ENCODE measurements around the gene PPP3CA. TPM values are rescaled to one million over a fixed set of nuclear protein-coding genes. Genes with fewer than 3 reads are reported as not detected.

PPP3CA gene
- total and polyA plus RNA-seq, 5 donors = 8.3 to 27.2 (median 18.7) TPM

DNA sequence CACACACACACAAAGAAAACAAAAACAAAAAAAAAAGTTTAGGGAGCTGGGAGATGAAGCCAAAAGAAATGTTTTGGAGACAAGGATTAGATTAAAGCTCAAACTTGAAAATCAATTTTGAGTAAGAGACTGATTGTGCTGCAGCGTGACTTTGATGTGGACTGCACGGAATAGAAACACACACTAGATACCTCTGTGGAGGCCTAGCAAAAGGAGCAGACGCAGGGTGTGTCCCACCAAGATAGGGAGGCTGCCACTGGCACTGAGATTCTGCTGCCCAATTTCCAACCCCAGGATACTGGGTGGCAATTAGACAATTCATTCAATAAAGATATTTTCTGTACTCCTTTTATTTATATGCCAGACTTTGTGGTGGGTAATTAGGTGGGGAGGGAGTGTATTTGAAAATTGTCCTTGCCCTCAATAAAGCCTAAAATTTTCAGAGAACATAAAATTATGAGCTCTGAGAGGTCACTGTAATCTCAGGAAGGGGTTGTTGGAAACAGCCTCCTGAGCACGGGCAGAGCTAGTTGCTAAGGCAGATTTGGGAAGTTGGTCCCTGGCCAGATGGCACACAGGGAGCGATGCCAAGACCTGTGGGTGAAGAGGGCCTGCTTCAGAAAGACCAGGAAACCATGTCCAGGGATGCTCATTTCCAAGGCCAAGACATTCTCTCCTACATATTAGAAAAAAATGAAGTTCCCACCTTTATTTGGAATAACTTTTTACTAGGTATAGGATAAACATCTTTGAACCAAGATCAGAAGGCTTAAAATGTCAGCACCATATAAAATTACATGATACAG is 1.9 kb upstream of the PPP3CA start:
- no peaks in the 10 kb centered on the region for H3K9me3 ChIP-seq (ENCODE audit: control insufficient read depth, low read length)
- DNase-seq = peak; percentile 42 to 78 (median 78)
- no peak for ATAC-seq
- H3K27ac ChIP-seq (ENCODE audit: low read length) = no peak overlapping the region
- no peaks in the 10 kb centered on the region for H3K27me3 ChIP-seq (ENCODE audit: control insufficient read depth, insufficient read depth)
- peaks cover 3% of the 10 kb centered on the region for H3K4me1 ChIP-seq (ENCODE audit: control insufficient read depth, insufficient read depth, low read length)
- intact Hi-C loops (cut with DNase I) = loop anchor here (5.0 to 10.0 kb wide), 4 partner anchors 64 to 174 kb away; no protein-coding TSS in a partner anchor
- no peak overlapping the region for H3K4me3 ChIP-seq (ENCODE audit: low read length)
- WGBS = 55% methylated on average over 5 of the region's 5 CpGs

DNA sequence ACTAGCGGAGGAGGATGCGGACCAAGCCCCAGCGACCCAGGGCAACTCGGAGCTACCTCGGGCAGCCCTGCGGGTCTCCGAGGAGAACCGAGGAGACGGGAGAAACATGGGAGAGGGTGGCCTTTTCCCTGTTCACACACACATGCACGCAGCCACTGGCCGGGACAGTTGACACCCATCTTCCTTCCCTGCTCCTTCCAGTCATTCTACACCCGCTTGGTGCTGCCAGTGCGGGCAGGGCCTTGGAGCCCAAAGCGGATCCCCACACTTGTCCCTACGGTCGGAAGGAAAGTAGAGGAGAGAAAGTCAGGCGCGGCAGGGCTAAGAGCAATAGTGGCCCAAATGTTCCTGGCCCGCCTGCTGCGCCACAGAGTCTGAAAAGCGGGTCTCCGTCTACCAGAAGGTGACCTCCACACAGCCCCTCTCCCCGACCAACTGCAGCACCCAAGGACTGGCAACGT is 1.1 kb upstream of the PPP3CA start:
- DNase-seq (no peak), ATAC-seq (peak; percentile 1 to 9)

DNA sequence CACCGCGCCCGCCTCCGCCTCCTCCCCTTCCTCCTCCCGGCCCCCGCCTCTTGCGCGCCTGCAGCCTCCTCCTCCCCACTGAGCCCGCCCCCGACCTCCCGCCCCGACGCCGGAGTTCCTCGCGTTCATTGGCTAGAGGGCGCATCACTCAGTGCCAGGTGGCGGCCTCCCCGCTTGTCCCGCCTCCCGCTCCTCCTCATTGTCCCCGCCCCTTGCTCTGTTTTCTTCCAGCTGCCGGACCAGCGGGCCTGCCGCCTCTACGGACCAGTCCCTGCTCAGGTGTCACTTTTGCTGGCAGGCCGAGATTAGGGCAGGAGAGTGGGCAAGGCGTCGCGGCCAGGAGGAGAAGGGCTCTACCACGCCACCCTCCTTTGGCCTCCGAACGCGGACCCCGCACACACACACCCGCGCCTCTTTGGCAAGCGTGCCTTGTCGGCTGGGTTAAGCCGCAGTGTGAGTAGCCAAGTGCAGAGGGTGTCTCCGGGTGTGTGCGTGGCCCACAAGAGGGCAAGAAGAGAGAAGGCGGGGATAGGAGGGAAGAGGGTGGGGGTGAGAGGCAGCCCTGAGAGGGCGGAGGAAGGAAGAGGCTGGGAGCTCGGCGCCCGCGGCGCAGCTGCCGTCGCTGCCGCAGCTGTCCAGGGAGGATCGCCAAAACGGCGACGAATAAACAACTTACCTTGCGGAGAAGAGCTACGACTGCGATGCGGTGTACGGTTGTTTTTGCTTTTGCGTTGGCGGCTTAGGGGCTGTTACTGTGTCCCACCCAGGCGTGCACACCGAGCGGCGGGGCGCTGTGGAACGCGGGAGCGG is 436 bp upstream of the PPP3CA start:
- H3K9me3 ChIP-seq (ENCODE audit: control insufficient read depth, low read length) = no peaks in the 10 kb centered on the region
- ATAC-seq = peak; percentile 96 to 97
- no peaks in the 10 kb centered on the region for H3K27me3 ChIP-seq (ENCODE audit: control insufficient read depth, insufficient read depth)
- WGBS = under 1% methylated on average over 71 of the region's 71 CpGs
- H3K4me1 ChIP-seq (ENCODE audit: control insufficient read depth, insufficient read depth, low read length) = peaks cover 3% of the 10 kb centered on the region
- peak overlapping the region; percentile 100 for H3K4me3 ChIP-seq (ENCODE audit: low read length)
- peak overlapping the region; percentile 97 for H3K27ac ChIP-seq (ENCODE audit: low read length)
- intact Hi-C loops (cut with DNase I) = loop anchor here (5.0 to 10.0 kb wide), 4 partner anchors 63 to 173 kb away; no protein-coding TSS in a partner anchor
- DNase-seq = peak; percentile 99 to 100 (median 99)

More for the DNA sequence above, 1.1 kb upstream of the PPP3CA start:
- peak overlapping the region; percentile 73 for H3K4me3 ChIP-seq (ENCODE audit: low read length)
- H3K4me1 ChIP-seq (ENCODE audit: control insufficient read depth, insufficient read depth, low read length) = peaks cover 3% of the 10 kb centered on the region
- 11% methylated on average over 24 of the region's 24 CpGs for WGBS
- H3K27ac ChIP-seq (ENCODE audit: low read length) = peak overlapping the region; percentile 97
- intact Hi-C loops (cut with DNase I) = loop anchor here (5.0 to 10.0 kb wide), 4 partner anchors 64 to 174 kb away; no protein-coding TSS in a partner anchor
- no peaks in the 10 kb centered on the region for H3K27me3 ChIP-seq (ENCODE audit: control insufficient read depth, insufficient read depth)
- H3K9me3 ChIP-seq (ENCODE audit: control insufficient read depth, low read length) = no peaks in the 10 kb centered on the region

DNA sequence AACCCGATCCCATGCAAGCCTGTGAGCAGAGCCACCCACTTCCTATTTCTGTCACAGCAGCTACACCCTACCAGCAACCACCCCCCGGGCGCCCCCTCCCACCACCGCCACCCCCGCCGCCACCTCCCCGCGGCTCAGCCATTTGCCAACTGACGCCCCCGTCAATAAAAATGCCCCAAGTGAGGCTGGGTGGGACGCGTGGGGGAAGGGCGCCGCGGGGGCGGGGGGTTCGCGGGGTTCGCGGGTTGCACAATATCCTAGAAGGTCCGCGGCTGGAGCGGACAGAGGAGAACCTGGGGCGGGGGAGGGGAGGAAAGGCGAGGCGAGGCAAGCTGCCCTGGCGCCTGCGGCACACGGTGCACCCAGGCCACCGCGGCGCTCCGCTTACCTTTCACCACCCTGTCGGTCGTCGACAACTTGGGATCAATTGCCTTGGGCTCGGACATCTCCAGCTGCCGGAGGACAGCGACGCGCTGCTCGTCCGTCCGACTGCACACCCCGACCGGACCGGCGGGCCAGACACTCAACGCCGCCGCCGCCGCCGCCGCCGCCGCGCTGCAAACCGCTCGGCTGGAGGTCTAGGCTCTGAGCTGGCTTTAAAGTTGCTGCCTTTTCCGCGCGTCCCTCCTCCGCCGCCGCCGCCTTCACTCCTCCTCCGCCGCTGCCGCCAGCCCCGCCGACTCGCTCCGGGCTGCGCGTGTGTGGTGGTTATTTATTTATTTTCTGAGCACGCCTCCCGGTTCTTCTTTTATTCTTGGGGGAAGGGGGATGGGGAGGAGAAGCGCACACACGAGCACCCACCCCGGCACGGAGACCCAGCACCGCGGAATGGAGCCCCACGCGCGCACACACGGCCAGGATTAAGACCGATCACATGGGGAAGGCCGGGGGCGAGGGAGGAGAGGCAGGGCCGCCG is 717 bp downstream of the PPP3CA start:
- Histone ChIP-seq H3K27me3 (ENCODE audit: control insufficient read depth, insufficient read depth) (no peaks in the 10 kb centered on the region), H3K4me1 (ENCODE audit: control insufficient read depth, insufficient read depth, low read length) (peaks cover 3% of the 10 kb centered on the region), H3K4me3 (ENCODE audit: low read length) (peak overlapping the region; percentile 100), H3K9me3 (ENCODE audit: control insufficient read depth, low read length) (no peaks in the 10 kb centered on the region), H3K27ac (ENCODE audit: low read length) (peak overlapping the region; percentile 85)
- ATAC-seq (peak; percentile 18 to 52), DNase-seq (peak; percentile 64 to 86 (median 85))
- under 1% methylated on average over 93 of the region's 93 CpGs for WGBS
- intact Hi-C loops (cut with DNase I) = loop anchor here (5.0 to 10.0 kb wide), 4 partner anchors 62 to 172 kb away; no protein-coding TSS in a partner anchor

DNA sequence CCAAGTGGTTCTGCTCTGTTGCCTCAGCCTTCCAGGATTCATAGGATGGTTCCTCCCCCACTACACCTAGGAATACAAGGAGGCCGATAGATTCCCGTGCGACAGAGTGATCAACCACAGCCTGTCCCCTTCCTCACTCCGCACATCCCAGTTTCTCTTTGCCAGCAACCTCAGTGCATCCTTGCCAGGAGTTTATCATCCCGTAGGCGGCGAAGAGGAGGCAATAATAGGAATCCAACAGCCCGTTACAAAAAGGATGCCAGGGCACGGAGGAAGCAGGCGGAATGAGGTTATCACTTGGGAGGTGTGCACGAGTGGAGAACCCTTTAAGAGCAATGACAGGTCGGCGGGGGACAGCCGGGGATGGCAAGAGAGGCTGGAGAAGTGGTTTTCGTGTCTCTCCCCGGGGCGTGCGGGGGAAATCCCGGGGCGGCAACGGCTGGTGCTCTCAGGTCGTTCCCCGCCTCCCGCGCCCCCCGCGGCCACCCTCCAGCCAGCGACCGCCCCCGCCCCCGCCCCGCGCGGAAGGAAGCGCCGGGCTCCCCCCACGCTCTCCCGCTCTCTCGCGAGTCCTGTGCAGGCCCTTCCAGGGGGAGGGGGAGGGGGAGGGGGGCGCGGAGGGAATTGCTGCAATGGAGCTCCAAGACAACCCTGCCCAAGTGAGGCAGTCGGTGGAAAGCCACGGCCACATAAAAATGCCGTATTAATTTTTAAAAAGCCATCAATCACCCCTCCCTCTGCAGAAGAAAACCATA is 1.6 kb downstream of the PPP3CA start:
- peak; percentile 63 to 88 (median 85) for DNase-seq
- H3K4me3 ChIP-seq (ENCODE audit: low read length) = peak overlapping the region; percentile 100
- H3K27ac ChIP-seq (ENCODE audit: low read length) = peak overlapping the region; percentile 49
- H3K27me3 ChIP-seq (ENCODE audit: control insufficient read depth, insufficient read depth) = no peaks in the 10 kb centered on the region
- ATAC-seq = peak; percentile 5 to 30
- peaks cover 3% of the 10 kb centered on the region for H3K4me1 ChIP-seq (ENCODE audit: control insufficient read depth, insufficient read depth, low read length)
- WGBS = 2% methylated on average over 43 of the region's 45 CpGs
- H3K9me3 ChIP-seq (ENCODE audit: control insufficient read depth, low read length) = no peaks in the 10 kb centered on the region
- intact Hi-C loops (cut with DNase I) = loop anchor here (5.0 to 10.0 kb wide), 4 partner anchors 61 to 171 kb away; no protein-coding TSS in a partner anchor

DNA sequence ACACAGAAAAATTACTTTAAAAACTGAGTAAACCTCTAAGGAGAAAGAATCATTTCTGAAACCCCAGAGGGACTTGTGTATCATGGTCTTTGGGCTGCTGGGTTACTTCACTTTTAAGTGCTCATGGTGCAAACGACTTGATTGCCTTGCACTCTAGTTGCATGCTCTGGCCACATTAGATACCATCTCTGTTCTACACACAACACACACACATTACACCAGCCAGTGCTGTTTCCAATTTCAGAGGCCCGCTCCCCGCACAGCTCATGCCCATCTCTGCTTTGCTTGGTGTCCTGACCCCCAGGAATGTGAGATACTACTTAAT is 2.1 kb downstream of the PPP3CA start:
- DNase-seq (peak in 1 of 3 donors; percentile 41), ATAC-seq (no peak)
- Histone ChIP-seq H3K27me3 (ENCODE audit: control insufficient read depth, insufficient read depth) (no peaks in the 10 kb centered on the region), H3K4me3 (ENCODE audit: low read length) (peak overlapping the region; percentile 100), H3K4me1 (ENCODE audit: control insufficient read depth, insufficient read depth, low read length) (peaks cover 3% of the 10 kb centered on the region), H3K27ac (ENCODE audit: low read length) (no peak overlapping the region), H3K9me3 (ENCODE audit: control insufficient read depth, low read length) (no peaks in the 10 kb centered on the region)
- WGBS = 31% methylated on average over 3 of the region's 3 CpGs
- intact Hi-C loops (cut with DNase I) = loop anchor here (5.0 to 10.0 kb wide), 4 partner anchors 60 to 170 kb away; no protein-coding TSS in a partner anchor

DNA sequence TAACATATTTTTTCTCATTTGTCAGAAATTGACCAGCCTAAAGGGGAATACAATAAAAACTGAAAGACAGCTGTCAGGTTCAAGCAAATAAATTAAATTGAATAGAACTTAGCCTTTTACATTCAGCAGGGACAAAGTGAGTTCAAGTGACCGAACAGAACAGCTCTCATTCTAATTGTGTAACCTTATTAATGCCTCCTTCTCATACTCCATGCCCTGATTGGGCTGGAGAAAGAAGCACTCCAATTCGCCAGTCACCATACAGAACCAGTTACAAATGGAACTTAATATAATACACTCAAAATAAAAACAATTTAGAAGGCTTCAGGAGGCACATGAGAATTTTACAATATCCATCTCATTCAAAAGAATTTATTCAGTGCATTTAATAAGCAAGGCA is 8.0 kb downstream of the PPP3CA start:
- no peaks in the 10 kb centered on the region for H3K27me3 ChIP-seq (ENCODE audit: control insufficient read depth, insufficient read depth)
- ATAC-seq (no peak), DNase-seq (no peak)
- no peaks in the 10 kb centered on the region for H3K9me3 ChIP-seq (ENCODE audit: control insufficient read depth, low read length)
- intact Hi-C loops (cut with DNase I) = no loop called here
- peaks cover 2% of the 10 kb centered on the region for H3K4me1 ChIP-seq (ENCODE audit: control insufficient read depth, insufficient read depth, low read length)
- H3K4me3 ChIP-seq (ENCODE audit: low read length) = no peak overlapping the region
- 88% methylated on average over 2 of the region's 2 CpGs for WGBS
- H3K27ac ChIP-seq (ENCODE audit: low read length) = no peak overlapping the region

DNA sequence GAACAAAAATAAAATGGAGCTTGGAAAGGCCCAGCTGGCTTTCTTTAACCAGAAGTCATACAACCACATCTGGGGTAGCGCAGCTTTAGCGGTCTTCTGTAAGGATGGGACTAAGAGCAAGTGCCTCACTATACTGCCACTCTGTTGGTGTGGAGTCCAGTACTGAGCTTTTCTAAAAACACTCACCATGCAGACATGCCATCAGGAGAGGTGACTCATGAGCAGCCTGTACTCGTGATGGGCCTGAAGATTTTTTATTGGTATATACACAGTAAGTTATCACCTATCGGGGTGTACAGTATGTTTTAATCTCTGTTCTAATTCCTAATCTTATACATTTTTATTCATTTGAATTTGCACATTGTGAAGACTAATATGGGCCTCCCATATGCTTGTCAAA is 9.6 kb downstream of the PPP3CA start:
- WGBS = 91% methylated on average over 4 of the region's 4 CpGs
- peaks cover 2% of the 10 kb centered on the region for H3K4me1 ChIP-seq (ENCODE audit: control insufficient read depth, insufficient read depth, low read length)
- no peak overlapping the region for H3K27ac ChIP-seq (ENCODE audit: low read length)
- intact Hi-C loops (cut with DNase I) = no loop called here
- ATAC-seq (peak in 1 of 2 donors; percentile 57), DNase-seq (no peak)
- H3K27me3 ChIP-seq (ENCODE audit: control insufficient read depth, insufficient read depth) = no peaks in the 10 kb centered on the region
- H3K4me3 ChIP-seq (ENCODE audit: low read length) = no peak overlapping the region
- no peaks in the 10 kb centered on the region for H3K9me3 ChIP-seq (ENCODE audit: control insufficient read depth, low read length)

DNA sequence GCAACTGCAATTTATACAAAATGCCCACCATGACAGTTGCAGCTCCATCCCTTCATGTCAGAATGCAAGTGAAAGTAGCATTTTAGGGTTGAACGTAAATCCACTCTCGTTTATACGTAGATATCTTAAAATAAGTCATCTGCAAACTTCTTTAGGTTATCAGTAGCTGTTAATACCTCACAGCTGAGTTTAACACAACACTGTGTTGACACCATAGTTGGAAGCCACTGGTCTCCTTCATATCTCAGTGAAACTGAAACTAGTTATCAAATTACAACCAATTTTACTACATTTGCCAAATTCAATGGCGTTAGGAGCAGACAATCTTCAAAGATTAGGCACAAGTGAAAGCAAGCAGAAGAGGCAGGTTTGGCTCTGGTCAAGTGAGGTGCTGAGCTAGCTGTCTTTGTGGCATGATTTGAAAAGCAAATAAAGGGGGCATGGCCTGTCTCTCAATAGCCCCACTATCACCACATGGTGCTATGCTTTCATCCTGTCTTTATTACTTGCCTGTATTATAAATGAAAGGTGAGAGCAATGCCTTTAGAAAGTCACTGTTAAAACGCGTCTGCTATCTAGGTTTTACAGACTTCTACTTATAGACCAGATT is 12.3 kb downstream of the PPP3CA start:
- DNase-seq (no peak), ATAC-seq (peak; percentile 51 to 65)
- no peak overlapping the region for H3K4me3 ChIP-seq (ENCODE audit: low read length)
- H3K9me3 ChIP-seq (ENCODE audit: control insufficient read depth, low read length) = no peaks in the 10 kb centered on the region
- H3K4me1 ChIP-seq (ENCODE audit: control insufficient read depth, insufficient read depth, low read length) = peaks cover 2% of the 10 kb centered on the region
- no peaks in the 10 kb centered on the region for H3K27me3 ChIP-seq (ENCODE audit: control insufficient read depth, insufficient read depth)
- H3K27ac ChIP-seq (ENCODE audit: low read length) = no peak overlapping the region
- WGBS = 44% methylated on average over 6 of the region's 6 CpGs
- intact Hi-C loops (cut with DNase I) = no loop called here
